Upper lobe of left lung (tissue), 6 donors: ENCODE results near the gene RNF26. TPM values are rescaled to one million over a fixed set of nuclear protein-coding genes. Genes with fewer than 3 reads are reported as not detected.

Experiments used
- ATAC-seq, 2 donors: fragments of 200-7000 bp; cut with Tn5 transposase; one replicate each; pipeline ENCODE4 v1.9.1; 2022; ENCODE audit warnings: mild to moderate bottlenecking in 2 of 2, moderate library complexity in 2 of 2; ENCODE audit not compliant: low FRiP score in 2 of 2
- DNase-seq, 2 donors: peaks; one replicate each; pipeline ENCODE4 v3.0.0-alpha.2; 2019 to 2020
- H3K27ac ChIP-seq, 4 donors: fragments of 200-600 bp; sonication (generic); one replicate each; pipeline ENCODE4 v1.5.1; 2016 to 2019
- H3K27me3 ChIP-seq, 4 donors: fragments of 200-600 bp; sonication (generic); one replicate each; pipeline ENCODE4 v1.5.1; 2017 to 2019
- H3K36me3 ChIP-seq, 4 donors: fragments of 200-600 bp; sonication (generic); one replicate each; pipeline ENCODE4 v1.5.1; 2016 to 2019
- H3K4me1 ChIP-seq, 4 donors: fragments of 200-600 bp; sonication (generic); one replicate each; pipeline ENCODE4 v1.5.1; 2018 to 2019
- H3K4me3 ChIP-seq, 4 donors: fragments of 200-600 bp; sonication (generic); one replicate each; pipeline ENCODE4 v1.5.1; 2017 to 2019; ENCODE audit warnings: mild to moderate bottlenecking in 2 of 4, moderate library complexity in 1 of 4
- H3K9me3 ChIP-seq, 4 donors: fragments of 200-600 bp; sonication (generic); one replicate each; pipeline ENCODE4 v1.5.1; 2018 to 2019
- EP300 ChIP-seq, 4 donors: sonication (generic); formaldehyde crosslinking; IDR thresholded peaks; one replicate each; pipeline ENCODE4 v1.5.1; 2017; ENCODE audit warnings: antibody characterized with exemption in 4 of 4, control low read depth in 2 of 4
- POLR2A ChIP-seq, 4 donors: fragments of 450-650 bp; IDR thresholded peaks; one replicate each; pipeline ENCODE4 v1.5.1; 2016 to 2017; ENCODE audit warnings: antibody characterized with exemption in 4 of 4, mild to moderate bottlenecking in 2 of 4
- POLR2AphosphoS5 ChIP-seq, 2 donors: sonication (generic); formaldehyde crosslinking; IDR thresholded peaks; one replicate each; pipeline ENCODE4 v1.5.1; 2017; ENCODE audit warnings: antibody characterized with exemption in 2 of 2
- WGBS, 2 donors: methylation state at CpG; one replicate each; pipeline ENCODE4 v1.1.5; 2017 to 2018; 5-methylcytosine and 5-hydroxymethylcytosine counted together
- total RNA-seq, 6 donors: library from RNA; depleted of rRNA in 4 of 6; stranded (reverse); fragments of >200 nt in 4 of 6; gene quantifications; one replicate each; pipeline versions ENCODE4 v1.1.0 to v1.2.1, GENCODE V29; 2016 to 2021
- TF ChIP-seq, protein P1 (sequence below), 6 experiments: fragments of 450-650 bp in 4 of 6; fragments of 200-600 bp in 2 of 6; sonication (generic) in 2 of 6; IDR thresholded peaks; one replicate each; pipeline ENCODE4 v1.5.1; 2016 to 2019; ENCODE audit warnings: antibody characterized with exemption in 6 of 6
- donor health status: DM: no; HTN: no; CAD: no; lungs with moderate emphysema.
- donor health status: DM: no; HTN: yes; CAD: no; lungs with severe emphysema.

Gene RNF26
- total RNA-seq, 6 donors from 2014 or later, result 5.2 to 25.5 (median 14.8) TPM

DNA sequence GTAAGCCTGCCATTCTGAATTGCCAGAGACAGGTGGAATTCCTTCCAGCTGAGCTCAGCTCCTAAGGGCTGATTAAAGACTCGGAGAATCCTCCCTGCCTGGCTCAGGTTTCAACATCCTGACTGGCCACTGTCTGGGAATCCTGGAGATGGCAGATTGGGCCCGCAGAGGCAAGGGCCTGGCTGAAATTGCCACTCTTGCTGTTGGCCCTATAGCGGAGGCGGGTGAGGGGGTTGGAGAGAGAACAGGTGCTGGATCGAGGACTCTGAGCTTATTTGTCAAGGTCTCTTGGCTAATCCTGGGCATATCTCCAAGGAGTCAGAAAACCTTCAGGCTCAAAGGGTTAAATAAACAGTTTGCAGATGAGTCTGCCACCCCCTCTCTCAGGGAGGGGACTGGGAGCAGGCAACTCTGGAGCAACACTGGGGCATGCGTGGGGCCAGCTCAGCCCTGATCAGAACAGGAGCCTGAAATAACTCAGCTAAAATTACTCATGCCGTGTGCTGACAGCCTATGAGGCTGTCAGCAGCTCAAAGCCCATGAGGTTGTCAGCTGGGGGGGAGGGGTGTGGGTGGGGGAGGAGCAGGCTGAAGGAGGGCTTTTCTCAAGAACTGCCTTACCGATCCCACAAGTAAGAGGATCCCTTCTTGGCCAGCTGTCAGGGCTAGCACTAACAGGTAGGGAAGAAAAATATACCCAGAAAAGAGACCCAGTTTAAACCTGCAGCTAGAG, 26.9 kb downstream of the RNF26 start:
- WGBS, 2 donors, result 47 to 49% methylated on average over 8 of the region's 8 CpGs
- DNase-seq (peak in 1 of 2 donors; percentile 77), ATAC-seq (peak; percentile 29 to 80)

DNA sequence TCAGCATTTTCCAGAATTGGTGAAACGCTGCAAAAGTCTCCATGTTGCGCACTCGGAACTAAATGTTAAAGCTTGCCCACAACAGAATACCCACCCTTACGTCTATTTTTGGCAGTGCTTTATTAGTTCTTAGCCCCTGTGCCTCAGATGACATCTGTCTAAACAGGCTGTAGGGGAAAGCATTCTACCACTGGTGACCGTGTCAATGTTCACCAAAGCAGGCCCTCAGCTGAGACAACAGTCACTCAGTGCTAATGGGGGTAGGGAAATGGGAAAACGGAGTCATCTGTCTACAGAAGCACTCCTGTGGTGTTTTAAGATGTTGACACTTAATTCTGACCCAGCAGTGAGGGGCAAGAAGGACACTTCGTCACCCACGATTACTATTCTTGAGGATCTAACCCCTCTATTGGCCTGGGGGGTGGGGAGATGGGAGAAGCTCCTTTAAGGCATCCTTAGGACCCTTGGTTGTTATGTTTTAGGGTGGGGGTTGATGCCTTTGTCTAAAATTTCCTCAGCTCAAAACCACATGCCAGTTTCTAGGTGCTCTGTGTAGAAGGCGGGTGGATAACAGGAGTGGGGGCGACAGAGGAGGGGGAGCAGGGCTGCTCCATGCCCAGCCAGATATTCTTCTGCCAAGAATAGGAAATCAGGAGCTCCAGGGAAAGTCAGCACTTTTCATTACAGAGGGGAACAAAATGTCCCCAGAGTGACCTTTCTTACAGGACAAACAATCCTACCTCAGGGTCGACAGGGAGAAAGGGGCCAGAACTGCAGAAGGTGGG, 27.8 kb downstream of the RNF26 start:
- no peaks in the 10 kb centered on the region for H3K36me3 ChIP-seq
- no peak overlapping the region for H3K4me3 ChIP-seq
- 80 to 85% methylated on average over 11 of the region's 11 CpGs for WGBS, 2 donors
- peaks cover 12 to 42% (median 27%) of the 10 kb centered on the region in 4 donors for H3K4me1 ChIP-seq
- H3K9me3 ChIP-seq, result no peaks in the 10 kb centered on the region
- peaks cover 0 to 12% (median 1%) of the 10 kb centered on the region in 4 donors for H3K27me3 ChIP-seq
- no peak for DNase-seq
- TF ChIP-seq EP300 (IDR thresholded peaks at IDR 0.05) (no peak), POLR2AphosphoS5 (IDR thresholded peaks at IDR 0.05) (no peak), POLR2A (IDR thresholded peaks at IDR 0.05) (no peak)
- TF ChIP-seq, protein P1, sequence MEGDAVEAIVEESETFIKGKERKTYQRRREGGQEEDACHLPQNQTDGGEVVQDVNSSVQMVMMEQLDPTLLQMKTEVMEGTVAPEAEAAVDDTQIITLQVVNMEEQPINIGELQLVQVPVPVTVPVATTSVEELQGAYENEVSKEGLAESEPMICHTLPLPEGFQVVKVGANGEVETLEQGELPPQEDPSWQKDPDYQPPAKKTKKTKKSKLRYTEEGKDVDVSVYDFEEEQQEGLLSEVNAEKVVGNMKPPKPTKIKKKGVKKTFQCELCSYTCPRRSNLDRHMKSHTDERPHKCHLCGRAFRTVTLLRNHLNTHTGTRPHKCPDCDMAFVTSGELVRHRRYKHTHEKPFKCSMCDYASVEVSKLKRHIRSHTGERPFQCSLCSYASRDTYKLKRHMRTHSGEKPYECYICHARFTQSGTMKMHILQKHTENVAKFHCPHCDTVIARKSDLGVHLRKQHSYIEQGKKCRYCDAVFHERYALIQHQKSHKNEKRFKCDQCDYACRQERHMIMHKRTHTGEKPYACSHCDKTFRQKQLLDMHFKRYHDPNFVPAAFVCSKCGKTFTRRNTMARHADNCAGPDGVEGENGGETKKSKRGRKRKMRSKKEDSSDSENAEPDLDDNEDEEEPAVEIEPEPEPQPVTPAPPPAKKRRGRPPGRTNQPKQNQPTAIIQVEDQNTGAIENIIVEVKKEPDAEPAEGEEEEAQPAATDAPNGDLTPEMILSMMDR (IDR thresholded peaks at IDR 0.05), result no peak
- peak overlapping the region in 3 of 4 donors; percentile 15 to 50 (median 43) for H3K27ac ChIP-seq
- no peak for ATAC-seq

More for the DNA sequence above, 26.9 kb downstream of the RNF26 start:
- Histone ChIP-seq H3K4me3 (no peak overlapping the region), H3K36me3 (no peaks in the 10 kb centered on the region), H3K27ac (peak overlapping the region in 3 of 4 donors; percentile 15 to 50 (median 46)), H3K4me1 (peaks cover 12 to 50% (median 36%) of the 10 kb centered on the region in 4 donors), H3K27me3 (peaks cover 0 to 12% (median 1%) of the 10 kb centered on the region in 4 donors), H3K9me3 (no peaks in the 10 kb centered on the region)
- no peak for TF ChIP-seq POLR2AphosphoS5 (IDR thresholded peaks at IDR 0.05)

DNA sequence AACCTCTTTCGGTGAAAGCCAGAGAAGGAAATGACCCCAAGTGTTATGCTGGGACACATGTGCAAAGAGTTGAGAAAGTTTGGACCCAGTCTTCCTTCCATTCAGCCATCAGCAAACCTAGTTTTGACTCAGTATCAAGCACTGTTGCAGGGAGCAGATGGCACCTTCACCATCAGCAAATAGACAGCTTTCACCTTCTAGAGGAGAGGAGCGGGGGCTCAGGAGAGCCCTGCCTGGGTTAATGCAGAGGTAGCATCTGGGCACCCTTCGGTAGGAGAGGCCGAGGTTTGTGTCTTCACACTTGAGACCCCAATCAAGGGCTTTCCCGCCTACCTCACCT, 28.4 kb downstream of the RNF26 start:
- Histone ChIP-seq H3K27me3 (peaks cover 0 to 12% (median 1%) of the 10 kb centered on the region in 4 donors), H3K4me3 (peak overlapping the region in 1 of 4 donors; percentile 57), H3K27ac (peak overlapping the region in 1 of 4 donors; percentile 19), H3K4me1 (peaks cover 12 to 42% (median 26%) of the 10 kb centered on the region in 4 donors), H3K9me3 (no peaks in the 10 kb centered on the region), H3K36me3 (no peaks in the 10 kb centered on the region)
- TF ChIP-seq, protein P1 (IDR thresholded peaks at IDR 0.05), result no peak
- no peak for TF ChIP-seq POLR2AphosphoS5 (IDR thresholded peaks at IDR 0.05)
- TF ChIP-seq EP300 (IDR thresholded peaks at IDR 0.05), result no peak
- TF ChIP-seq POLR2A (IDR thresholded peaks at IDR 0.05), result no peak
- ATAC-seq, result no peak
- DNase-seq, result no peak
- 80 to 96% methylated on average over 1 to 4 of the region's 5 CpGs for WGBS, 2 donors

DNA sequence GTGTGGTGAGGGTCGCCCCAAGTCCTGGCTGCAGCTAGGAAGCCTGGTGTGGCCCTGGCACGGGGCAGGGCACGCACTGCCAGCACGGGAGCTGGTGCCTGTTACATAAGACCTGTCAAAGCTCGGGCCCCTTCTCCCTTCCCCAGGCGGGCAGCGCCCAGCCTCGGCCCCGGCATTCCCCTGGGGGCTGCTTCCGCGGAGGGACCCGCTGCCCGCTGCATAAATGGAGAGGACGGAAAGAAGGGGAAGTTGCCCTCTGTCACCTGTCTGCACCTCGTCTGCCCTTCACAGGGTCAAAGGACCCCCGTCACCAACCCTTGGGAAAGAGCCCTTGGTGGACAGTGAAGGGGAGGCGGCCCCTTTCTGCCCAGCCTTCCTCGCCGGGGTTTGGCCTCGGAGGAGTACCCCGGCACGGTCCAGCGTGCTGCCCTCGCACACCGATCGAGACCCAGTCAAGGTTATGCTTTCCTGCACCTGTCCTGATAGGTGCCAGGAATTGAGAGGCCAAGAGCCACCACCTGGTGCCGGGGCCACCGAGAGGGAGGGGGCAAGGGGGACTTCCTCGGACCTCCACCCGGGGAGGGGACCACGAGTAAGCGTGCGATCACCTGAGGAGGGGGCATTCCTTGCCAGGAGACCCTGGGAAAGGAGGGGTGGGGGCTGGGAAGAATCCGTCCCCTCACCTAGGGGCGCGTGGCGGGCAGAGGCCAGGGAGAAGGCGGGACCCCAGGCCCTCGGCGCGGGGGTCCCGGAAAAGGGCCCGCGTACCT, 28.9 kb downstream of the RNF26 start:
- peak overlapping the region in 3 of 4 donors; percentile 40 to 67 (median 46) for H3K27ac ChIP-seq
- H3K4me1 ChIP-seq, result peaks cover 15 to 42% (median 27%) of the 10 kb centered on the region in 4 donors
- TF ChIP-seq POLR2A (IDR thresholded peaks at IDR 0.05) (no peak), POLR2AphosphoS5 (IDR thresholded peaks at IDR 0.05) (no peak), EP300 (IDR thresholded peaks at IDR 0.05) (no peak)
- TF ChIP-seq, protein P1 (IDR thresholded peaks at IDR 0.05), result no peak

More for the DNA sequence above, 28.9 kb downstream of the RNF26 start:
- Histone ChIP-seq H3K9me3 (no peaks in the 10 kb centered on the region), H3K36me3 (no peaks in the 10 kb centered on the region), H3K27me3 (peaks cover 0 to 12% (median 1%) of the 10 kb centered on the region in 4 donors), H3K4me3 (peak overlapping the region in 3 of 4 donors; percentile 47 to 57 (median 57))
- no peak for ATAC-seq
- 55 to 75% methylated on average over 16 to 44 of the region's 44 CpGs for WGBS, 2 donors
- peak in 1 of 2 donors; percentile 83 for DNase-seq
